Fibroblast of mammary gland (primary cell): ENCODE measurements around the gene CREM.

Source experiments
- DNase-seq: peaks from one replicate; pipeline ENCODE4 v3.0.0-alpha.2; 2010; ENCODE audit warnings: low read depth
- H3K4me3 ChIP-seq: 2 replicates; pipeline ENCODE4 v1.5.1; 2011; ENCODE audit warnings: low read depth, mild to moderate bottlenecking, low read length, moderate library complexity; ENCODE audit not compliant: control insufficient read depth
- CTCF ChIP-seq: conservative IDR thresholded peaks from 2 replicates; pipeline ENCODE4 v1.5.1; 2011; ENCODE audit warnings: low read depth, low read length, inconsistent platforms; ENCODE audit not compliant: control insufficient read depth, insufficient read depth

Gene CREM

GRCh38 chr10:35224045-35224740 lies 97.5 kb downstream of the CREM start:
- no peak overlapping the region for H3K4me3 ChIP-seq
- no peak for TF ChIP-seq CTCF
- DNase-seq, result no peak

GRCh38 chr10:35225204-35225603 lies 98.6 kb downstream of the CREM start:
- TF ChIP-seq CTCF, result no peak
- no peak overlapping the region for H3K4me3 ChIP-seq
- no peak for DNase-seq

GRCh38 chr10:35226507-35226906 lies 99.9 kb downstream of the CREM start:
- H3K4me3 ChIP-seq, result no peak overlapping the region
- DNase-seq, result no peak
- TF ChIP-seq CTCF, result no peak

- DNase-seq, result no peak
- no peak overlapping the region for H3K4me3 ChIP-seq
- peak; percentile 10 for TF ChIP-seq CTCF
These were observed 101.4 kb downstream of the CREM start for GRCh38 chr10:35228058-35228457.

GRCh38 chr10:35231646-35232045 lies 105.0 kb downstream of the CREM start:
- no peak for DNase-seq
- no peak for TF ChIP-seq CTCF
- H3K4me3 ChIP-seq, result no peak overlapping the region

GRCh38 chr10:35232527-35232926 lies 105.9 kb downstream of the CREM start:
- no peak for DNase-seq
- H3K4me3 ChIP-seq, result no peak overlapping the region
- TF ChIP-seq CTCF, result no peak

GRCh38 chr10:35234073-35234472 lies 107.4 kb downstream of the CREM start:
- no peak overlapping the region for H3K4me3 ChIP-seq
- no peak for DNase-seq
- TF ChIP-seq CTCF, result no peak
